Measurements from ENCODE around the gene MCM3AP.

The MCM3AP gene

DNA sequence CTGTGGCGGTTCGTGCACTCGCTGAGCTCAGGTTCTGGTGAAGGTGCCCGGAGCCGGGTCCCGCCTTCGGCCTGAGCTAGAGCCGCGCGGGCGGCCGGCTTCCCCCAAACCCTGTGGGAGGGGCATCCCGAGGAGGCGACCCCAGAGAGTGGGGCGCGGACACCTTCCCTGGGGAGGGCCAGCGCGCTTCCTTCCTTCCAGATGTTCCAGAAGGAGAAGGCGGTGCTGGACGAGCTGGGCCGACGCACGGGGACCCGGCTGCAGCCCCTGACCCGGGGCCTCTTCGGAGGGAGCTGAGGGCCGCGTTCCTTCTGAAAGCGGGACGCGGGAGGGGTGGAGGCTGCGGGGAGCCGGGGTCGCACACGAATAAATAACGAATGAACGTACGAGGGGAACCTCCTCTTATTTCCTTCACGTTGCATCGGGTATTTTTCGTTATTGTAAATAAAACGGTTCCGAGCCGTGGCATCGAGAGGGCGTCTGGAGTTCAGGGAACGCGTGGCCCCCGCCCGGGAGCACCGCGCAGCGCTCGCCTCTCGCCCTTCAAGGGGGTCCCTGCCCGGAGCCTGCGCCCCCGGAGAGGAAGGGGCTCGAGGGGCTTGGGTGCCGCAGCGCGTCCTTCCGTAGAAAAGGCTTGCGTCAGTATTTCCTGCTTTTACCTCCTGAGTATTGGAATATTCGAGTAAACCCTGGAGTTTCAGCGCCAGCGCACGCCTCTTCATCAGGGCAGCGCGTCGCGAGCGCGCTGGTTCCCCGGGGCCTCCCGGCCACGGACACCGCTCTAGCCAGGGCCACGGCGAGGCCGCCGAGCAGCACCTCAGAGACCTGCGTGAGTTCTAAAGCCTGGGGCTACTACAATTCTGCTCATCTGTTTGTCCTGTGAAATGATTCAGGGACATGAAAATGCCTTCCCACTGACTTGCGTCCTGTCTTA lies 12.2 kb upstream of the MCM3AP start:
- TF ChIP-seq TAF1 (IDR thresholded peaks at IDR 0.05; ENCODE audit: low read depth) (no peak), RAD21 (IDR thresholded peaks at IDR 0.05; ENCODE audit: low read depth) (no peak), CREB1 (IDR thresholded peaks at IDR 0.05; ENCODE audit: low read depth) (no peak), NFIC (IDR thresholded peaks at IDR 0.05) (no peak), EP300 (IDR thresholded peaks at IDR 0.05; ENCODE audit: borderline replicate concordance) (no peak), TEAD4 (IDR thresholded peaks at IDR 0.05) (no peak), TCF12 (IDR thresholded peaks at IDR 0.05; ENCODE audit: low read depth) (no peak), ZBTB7A (IDR thresholded peaks at IDR 0.05; ENCODE audit: low read depth) (no peak)
- TF ChIP-seq, protein P1, sequence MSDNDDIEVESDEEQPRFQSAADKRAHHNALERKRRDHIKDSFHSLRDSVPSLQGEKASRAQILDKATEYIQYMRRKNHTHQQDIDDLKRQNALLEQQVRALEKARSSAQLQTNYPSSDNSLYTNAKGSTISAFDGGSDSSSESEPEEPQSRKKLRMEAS (IDR thresholded peaks at IDR 0.05): no peak
- TF ChIP-seq, protein P2, sequence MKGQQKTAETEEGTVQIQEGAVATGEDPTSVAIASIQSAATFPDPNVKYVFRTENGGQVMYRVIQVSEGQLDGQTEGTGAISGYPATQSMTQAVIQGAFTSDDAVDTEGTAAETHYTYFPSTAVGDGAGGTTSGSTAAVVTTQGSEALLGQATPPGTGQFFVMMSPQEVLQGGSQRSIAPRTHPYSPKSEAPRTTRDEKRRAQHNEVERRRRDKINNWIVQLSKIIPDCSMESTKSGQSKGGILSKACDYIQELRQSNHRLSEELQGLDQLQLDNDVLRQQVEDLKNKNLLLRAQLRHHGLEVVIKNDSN (IDR thresholded peaks at IDR 0.05): no peak

DNA sequence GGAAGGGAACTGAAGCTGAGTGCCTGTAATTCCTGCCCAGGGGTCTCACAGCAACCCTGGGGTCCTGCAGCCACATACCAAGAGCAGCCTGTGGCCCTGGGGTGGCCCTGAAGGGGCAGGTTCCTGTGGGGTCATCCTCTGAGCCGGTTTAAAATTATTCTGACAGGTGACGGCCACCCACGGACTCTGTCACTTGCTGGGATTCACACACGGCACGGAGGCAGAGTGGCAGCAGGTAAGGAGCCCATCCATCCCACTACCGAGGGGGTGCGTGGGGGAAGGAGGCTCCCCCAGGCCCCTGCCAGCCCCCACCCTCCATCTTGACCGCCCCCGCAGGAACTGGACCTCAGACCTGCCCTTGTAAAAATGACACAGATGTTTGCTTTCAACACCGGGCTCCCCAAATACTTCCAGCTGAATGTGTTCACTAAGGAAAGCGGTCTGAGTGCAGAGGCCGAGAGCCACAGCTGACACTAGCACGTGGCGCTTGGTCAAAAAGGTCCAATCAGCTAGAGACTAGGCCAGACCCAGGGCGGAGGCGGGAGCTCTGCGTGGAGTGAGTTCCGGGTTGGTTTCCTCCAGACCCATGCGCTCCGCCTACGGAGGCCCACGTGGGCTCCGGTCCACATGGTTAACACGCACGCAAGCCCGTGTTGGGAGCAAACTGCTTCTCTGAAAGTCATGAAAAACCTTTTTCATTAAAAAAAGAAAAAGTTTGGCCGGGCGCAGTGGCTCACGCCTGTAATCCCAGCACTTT lies 10.8 kb upstream of the MCM3AP start:
- TF ChIP-seq, protein P3, sequence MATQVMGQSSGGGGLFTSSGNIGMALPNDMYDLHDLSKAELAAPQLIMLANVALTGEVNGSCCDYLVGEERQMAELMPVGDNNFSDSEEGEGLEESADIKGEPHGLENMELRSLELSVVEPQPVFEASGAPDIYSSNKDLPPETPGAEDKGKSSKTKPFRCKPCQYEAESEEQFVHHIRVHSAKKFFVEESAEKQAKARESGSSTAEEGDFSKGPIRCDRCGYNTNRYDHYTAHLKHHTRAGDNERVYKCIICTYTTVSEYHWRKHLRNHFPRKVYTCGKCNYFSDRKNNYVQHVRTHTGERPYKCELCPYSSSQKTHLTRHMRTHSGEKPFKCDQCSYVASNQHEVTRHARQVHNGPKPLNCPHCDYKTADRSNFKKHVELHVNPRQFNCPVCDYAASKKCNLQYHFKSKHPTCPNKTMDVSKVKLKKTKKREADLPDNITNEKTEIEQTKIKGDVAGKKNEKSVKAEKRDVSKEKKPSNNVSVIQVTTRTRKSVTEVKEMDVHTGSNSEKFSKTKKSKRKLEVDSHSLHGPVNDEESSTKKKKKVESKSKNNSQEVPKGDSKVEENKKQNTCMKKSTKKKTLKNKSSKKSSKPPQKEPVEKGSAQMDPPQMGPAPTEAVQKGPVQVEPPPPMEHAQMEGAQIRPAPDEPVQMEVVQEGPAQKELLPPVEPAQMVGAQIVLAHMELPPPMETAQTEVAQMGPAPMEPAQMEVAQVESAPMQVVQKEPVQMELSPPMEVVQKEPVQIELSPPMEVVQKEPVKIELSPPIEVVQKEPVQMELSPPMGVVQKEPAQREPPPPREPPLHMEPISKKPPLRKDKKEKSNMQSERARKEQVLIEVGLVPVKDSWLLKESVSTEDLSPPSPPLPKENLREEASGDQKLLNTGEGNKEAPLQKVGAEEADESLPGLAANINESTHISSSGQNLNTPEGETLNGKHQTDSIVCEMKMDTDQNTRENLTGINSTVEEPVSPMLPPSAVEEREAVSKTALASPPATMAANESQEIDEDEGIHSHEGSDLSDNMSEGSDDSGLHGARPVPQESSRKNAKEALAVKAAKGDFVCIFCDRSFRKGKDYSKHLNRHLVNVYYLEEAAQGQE (IDR thresholded peaks at IDR 0.05; ENCODE audit: low read depth): no peak
- TF ChIP-seq CREB1 (IDR thresholded peaks at IDR 0.05; ENCODE audit: low read depth) (no peak), ZBTB7A (IDR thresholded peaks at IDR 0.05; ENCODE audit: low read depth) (no peak), EGR1 (IDR thresholded peaks at IDR 0.05) (no peak), YY1 (IDR thresholded peaks at IDR 0.05; ENCODE audit: low read depth) (no peak)
- TF ChIP-seq, protein P2 (IDR thresholded peaks at IDR 0.05): no peak

DNA sequence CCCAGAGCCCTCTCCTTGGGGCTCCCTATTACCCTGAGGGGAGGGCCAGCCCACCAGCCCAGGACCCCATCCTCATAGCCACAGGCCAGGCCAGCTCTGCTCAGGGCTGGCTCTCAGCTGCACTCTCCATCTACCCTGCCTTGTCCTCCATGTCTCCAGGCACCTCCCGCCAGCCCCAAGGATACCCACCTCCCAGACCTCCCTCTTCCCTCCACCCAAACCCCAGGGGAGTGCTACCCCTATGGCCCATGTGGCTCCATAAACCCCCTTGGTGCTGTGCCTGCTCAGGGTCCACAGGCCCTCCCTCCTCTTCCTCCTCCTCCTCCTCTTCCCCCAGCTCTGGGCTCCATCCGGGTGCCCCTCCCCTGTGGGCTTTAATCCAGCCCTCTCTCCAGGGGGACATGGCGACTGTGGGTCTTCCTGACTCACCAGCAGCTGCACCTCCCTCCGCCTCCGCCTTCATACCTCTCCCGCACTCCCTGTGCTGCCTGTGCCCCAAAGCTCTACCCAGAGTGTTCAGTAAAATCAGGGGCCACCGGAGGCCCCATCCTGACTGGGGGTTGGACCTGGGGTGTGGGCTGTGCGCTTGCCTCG lies 9.9 kb upstream of the MCM3AP start:
- TF ChIP-seq EGR1 (IDR thresholded peaks at IDR 0.05) (no peak), ZBTB7A (IDR thresholded peaks at IDR 0.05; ENCODE audit: low read depth) (no peak), YY1 (IDR thresholded peaks at IDR 0.05; ENCODE audit: low read depth) (no peak), FOXM1 (IDR thresholded peaks at IDR 0.05; ENCODE audit: borderline replicate concordance, low read depth) (no peak), RAD21 (IDR thresholded peaks at IDR 0.05; ENCODE audit: low read depth) (no peak), TAF1 (IDR thresholded peaks at IDR 0.05; ENCODE audit: low read depth) (no peak), CREB1 (IDR thresholded peaks at IDR 0.05; ENCODE audit: low read depth) (no peak), EP300 (IDR thresholded peaks at IDR 0.05; ENCODE audit: borderline replicate concordance) (no peak), CEBPB (IDR thresholded peaks at IDR 0.05) (no peak), NFIC (IDR thresholded peaks at IDR 0.05) (no peak), TEAD4 (IDR thresholded peaks at IDR 0.05) (no peak), TCF12 (IDR thresholded peaks at IDR 0.05; ENCODE audit: low read depth) (no peak)
- TF ChIP-seq, protein P2 (IDR thresholded peaks at IDR 0.05): no peak
- TF ChIP-seq, protein P3 (IDR thresholded peaks at IDR 0.05; ENCODE audit: low read depth): no peak
- TF ChIP-seq, protein P1 (IDR thresholded peaks at IDR 0.05): no peak

DNA sequence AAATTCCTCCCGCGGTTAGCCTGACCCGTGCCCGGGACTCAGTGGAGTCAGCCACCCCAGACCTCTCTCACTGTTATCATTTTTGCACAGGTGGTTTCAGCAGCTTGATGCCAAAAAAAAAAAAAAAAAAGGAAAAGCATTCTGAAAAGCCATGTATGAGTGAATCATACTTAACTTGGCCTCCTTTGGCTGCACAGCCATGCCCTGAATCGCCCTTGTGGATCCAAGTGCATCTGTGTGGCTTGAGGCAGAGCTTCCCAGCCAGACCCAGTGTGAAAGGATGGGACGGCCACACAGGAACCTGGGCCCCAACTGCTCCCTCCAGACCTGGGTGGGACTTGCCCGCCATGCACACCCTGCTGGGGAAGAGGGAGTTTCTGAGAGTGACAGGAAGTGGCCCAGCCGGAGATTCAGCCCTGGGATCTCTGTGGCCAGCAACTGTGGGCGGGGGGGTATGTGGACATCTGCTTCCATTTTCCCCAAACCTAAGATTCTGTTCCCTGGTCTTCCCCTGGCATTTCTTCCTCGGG lies 9.3 kb upstream of the MCM3AP start:
- TF ChIP-seq TAF1 (IDR thresholded peaks at IDR 0.05; ENCODE audit: low read depth): no peak
- no peak for TF ChIP-seq FOXM1 (IDR thresholded peaks at IDR 0.05; ENCODE audit: borderline replicate concordance, low read depth)
- no peak for TF ChIP-seq EGR1 (IDR thresholded peaks at IDR 0.05)
- TF ChIP-seq ZBTB7A (IDR thresholded peaks at IDR 0.05; ENCODE audit: low read depth): no peak
- TF ChIP-seq TEAD4 (IDR thresholded peaks at IDR 0.05): no peak
- no peak for TF ChIP-seq TCF12 (IDR thresholded peaks at IDR 0.05; ENCODE audit: low read depth)
- TF ChIP-seq CEBPB (IDR thresholded peaks at IDR 0.05): no peak
- no peak for TF ChIP-seq CREB1 (IDR thresholded peaks at IDR 0.05; ENCODE audit: low read depth)
- no peak for TF ChIP-seq EP300 (IDR thresholded peaks at IDR 0.05; ENCODE audit: borderline replicate concordance)
- TF ChIP-seq, protein P3 (IDR thresholded peaks at IDR 0.05; ENCODE audit: low read depth): no peak
- TF ChIP-seq, protein P2 (IDR thresholded peaks at IDR 0.05): no peak
- no peak for TF ChIP-seq RAD21 (IDR thresholded peaks at IDR 0.05; ENCODE audit: low read depth)
- no peak for TF ChIP-seq YY1 (IDR thresholded peaks at IDR 0.05; ENCODE audit: low read depth)
- TF ChIP-seq, protein P1 (IDR thresholded peaks at IDR 0.05): no peak
- TF ChIP-seq NFIC (IDR thresholded peaks at IDR 0.05): no peak

Data from Ishikawa (cell line).